Colonic mucosa (tissue), 4 donors: ENCODE data around the gene URM1. TPM values are rescaled to one million over a fixed set of nuclear protein-coding genes. Genes with fewer than 3 reads are reported as not detected.
A peak's percentile ranks its signal among the peaks of the same experiment; 100 is the strongest.
"Not testable (repeated sequence)": the region's sequence is repeated elsewhere in the genome, so short reads cannot be mapped to it uniquely, and the experiment has no call there.

Source experiments
- DNase-seq: peaks from one replicate; pipeline ENCODE4 v3.0.0-alpha.2; 2020
- H3K27ac ChIP-seq: fragments of 200-600 bp; one replicate; pipeline ENCODE4 v1.8.0; 2021
- H3K27me3 ChIP-seq: fragments of 200-600 bp; one replicate; pipeline ENCODE4 v1.8.0; 2021
- H3K36me3 ChIP-seq: fragments of 200-600 bp; one replicate; pipeline ENCODE4 v1.8.0; 2021
- H3K4me1 ChIP-seq: fragments of 200-600 bp; one replicate; pipeline ENCODE4 v1.8.0; 2021; ENCODE audit warnings: mild to moderate bottlenecking
- H3K4me3 ChIP-seq: fragments of 200-600 bp; one replicate; pipeline ENCODE4 v1.8.0; 2021
- H3K9ac ChIP-seq, 2 donors: one replicate each; pipeline ENCODE4 v1.7.0; 2013; ENCODE audit warnings: control low read depth in 2 of 2, low read depth in 2 of 2, low read length in 2 of 2
- H3K9me3 ChIP-seq: fragments of 200-600 bp; one replicate; pipeline ENCODE4 v1.8.0; 2021
- CTCF ChIP-seq: fragments of 200-600 bp; IDR thresholded peaks from one replicate; pipeline ENCODE4 v1.8.0; 2022; ENCODE audit warnings: antibody characterized with exemption, mild to moderate bottlenecking
- intact Hi-C: fragments of 100-400 bp; cut with DNase I; formaldehyde crosslinking; loops from one replicate; pipeline ENCODE4 v1.14.1; 2022
- total RNA-seq, 2 donors: library from RNA; stranded (reverse); fragmentation: NEBNext Ultra II Directional in 1 of 2; extraction: Animal tissue kit (Norgen Biotek cat#: 25700) in 1 of 2; gene quantifications; one replicate each; pipeline ENCODE4 v1.2.1, GENCODE V29; 2021
- donor health status: healthy.
- donor health status: DM: no; HTN: no; CAD: no.
- donor health status: DM: no; HTN: no; CAD: no.

Gene URM1
- total RNA-seq, 2 donors from 2014 or later, result 55.2 to 77.3 TPM

GRCh38 chr9:128408963-128409431 lies 37.8 kb downstream of the URM1 start:
- DNase-seq, result no peak
- H3K4me3 ChIP-seq, result no peak overlapping the region
- no peaks in the 10 kb centered on the region for H3K36me3 ChIP-seq
- H3K9ac ChIP-seq, result no peak overlapping the region
- no peaks in the 10 kb centered on the region for H3K27me3 ChIP-seq
- no peaks in the 10 kb centered on the region for H3K9me3 ChIP-seq
- H3K4me1 ChIP-seq, result no peaks in the 10 kb centered on the region
- TF ChIP-seq CTCF, result no peak
- no peak overlapping the region for H3K27ac ChIP-seq
- intact Hi-C loops, result no loop called here

DNA sequence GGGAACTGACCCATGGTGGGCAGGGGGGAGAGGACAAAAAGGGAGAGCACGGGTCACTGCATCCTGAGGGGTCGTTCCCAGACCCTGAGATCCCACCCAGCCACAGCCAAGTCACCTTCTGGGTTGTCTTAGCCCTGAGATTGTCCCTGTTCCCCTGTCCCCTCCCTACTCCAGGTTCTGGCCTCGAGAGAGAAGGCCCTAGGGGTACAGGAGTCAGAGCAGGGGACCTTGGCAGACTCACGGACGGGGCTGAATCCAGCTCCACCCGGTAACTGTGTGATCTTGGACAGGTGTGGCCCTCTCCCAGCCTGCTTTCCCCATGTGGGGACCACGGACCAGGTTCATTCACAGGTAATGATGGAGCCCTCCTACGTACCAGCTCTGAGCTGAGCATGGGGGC lies 38.3 kb downstream of the URM1 start:
- H3K27me3 ChIP-seq, result no peaks in the 10 kb centered on the region

GRCh38 chr9:128409978-128410377 lies 38.8 kb downstream of the URM1 start:
- intact Hi-C loops, result loop anchor here (5.0 to 10.0 kb wide), 2 partner anchors 48 to 115 kb away; no protein-coding TSS in a partner anchor
- Histone ChIP-seq H3K36me3 (no peaks in the 10 kb centered on the region), H3K27ac (no peak overlapping the region), H3K9ac (no peak overlapping the region), H3K4me1 (no peaks in the 10 kb centered on the region), H3K27me3 (no peaks in the 10 kb centered on the region), H3K4me3 (no peak overlapping the region), H3K9me3 (no peaks in the 10 kb centered on the region)
- DNase-seq, result no peak
- no peak for TF ChIP-seq CTCF

More for the DNA sequence above, 38.3 kb downstream of the URM1 start:
- H3K4me1 ChIP-seq, result no peaks in the 10 kb centered on the region
- no peak overlapping the region for H3K9ac ChIP-seq
- H3K4me3 ChIP-seq, result no peak overlapping the region
- H3K27ac ChIP-seq, result no peak overlapping the region
- intact Hi-C loops, result no loop called here
- H3K9me3 ChIP-seq, result no peaks in the 10 kb centered on the region
- no peak for DNase-seq
- H3K36me3 ChIP-seq, result no peaks in the 10 kb centered on the region
- no peak for TF ChIP-seq CTCF

GRCh38 chr9:128411364-128412119 lies 40.4 kb downstream of the URM1 start:
- no peak overlapping the region for H3K9ac ChIP-seq
- no peak overlapping the region for H3K27ac ChIP-seq
- H3K36me3 ChIP-seq, result no peaks in the 10 kb centered on the region
- H3K27me3 ChIP-seq, result peaks cover 4% of the 10 kb centered on the region
- no peak for TF ChIP-seq CTCF
- intact Hi-C loops, result loop anchor here (5.0 to 10.0 kb wide), 2 partner anchors 49 to 117 kb away; no protein-coding TSS in a partner anchor
- H3K4me3 ChIP-seq, result no peak overlapping the region
- no peaks in the 10 kb centered on the region for H3K9me3 ChIP-seq
- DNase-seq, result no peak
- no peaks in the 10 kb centered on the region for H3K4me1 ChIP-seq

DNA sequence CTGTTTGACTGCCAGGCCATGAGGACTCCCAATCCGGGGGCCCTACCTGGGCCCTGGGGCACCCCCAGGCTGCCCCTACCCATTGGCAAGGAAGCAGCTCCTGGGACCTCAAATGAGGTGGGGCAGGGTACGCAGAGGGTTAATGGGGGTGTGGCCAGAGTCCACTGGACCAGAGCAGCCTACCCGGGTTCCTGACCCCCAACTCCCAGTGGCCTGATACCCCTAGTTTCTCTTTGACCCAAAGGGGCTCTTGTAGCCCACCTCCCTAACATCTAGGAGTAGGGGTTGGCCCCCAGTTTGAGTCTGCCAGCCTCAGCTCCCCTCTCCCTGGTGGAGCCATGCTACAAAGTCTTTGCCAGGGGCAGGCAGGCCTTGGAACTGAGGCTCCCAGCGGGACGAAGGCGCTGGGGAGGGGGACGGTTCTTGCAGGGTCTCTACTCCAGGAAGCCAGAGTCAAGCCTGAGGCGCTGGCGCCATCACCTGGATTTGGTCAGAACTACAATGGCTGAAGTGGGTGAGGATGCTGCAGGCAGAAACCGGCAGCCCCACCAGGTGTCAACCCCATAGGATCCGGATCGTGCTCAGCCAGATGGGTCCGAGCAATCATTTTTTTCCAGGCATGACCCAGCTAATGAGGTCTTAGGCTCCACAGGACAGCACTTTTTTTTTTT lies 41.1 kb downstream of the URM1 start:
- intact Hi-C loops, result loop anchor here (5.0 to 10.0 kb wide), 2 partner anchors 50 to 117 kb away; no protein-coding TSS in a partner anchor
- peak; percentile 35 for DNase-seq

DNA sequence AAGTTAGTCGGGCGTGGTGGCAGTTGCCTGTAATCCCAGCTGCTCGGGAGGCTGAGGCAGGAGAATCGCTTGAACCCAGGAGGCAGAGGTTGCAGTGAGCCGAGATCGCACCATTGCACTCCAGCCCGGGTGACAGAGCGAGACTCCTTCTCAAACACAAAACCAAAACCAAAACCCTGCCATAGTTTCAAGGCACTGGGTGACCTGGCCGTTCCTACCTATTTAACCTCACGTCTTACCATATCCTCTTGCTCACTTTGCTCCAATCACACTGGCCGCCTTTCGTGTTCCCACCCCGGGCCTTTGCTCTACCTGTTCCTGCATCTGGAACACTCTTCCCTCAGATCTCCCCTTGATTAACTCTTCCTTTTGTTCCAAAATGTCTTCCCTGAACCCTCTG lies 42.6 kb downstream of the URM1 start:
- not testable (repeated sequence) for H3K27ac ChIP-seq, DNase-seq, H3K36me3 ChIP-seq, H3K9me3 ChIP-seq, H3K4me1 ChIP-seq, H3K27me3 ChIP-seq, H3K9ac ChIP-seq, H3K4me3 ChIP-seq
- intact Hi-C loops, result loop anchor here (5.0 to 10.0 kb wide), 2 partner anchors 51 to 119 kb away; no protein-coding TSS in a partner anchor

More for the DNA sequence above, 41.1 kb downstream of the URM1 start:
- Histone ChIP-seq H3K36me3 (no peaks in the 10 kb centered on the region), H3K27ac (no peak overlapping the region), H3K4me3 (no peak overlapping the region), H3K27me3 (peaks cover 4% of the 10 kb centered on the region), H3K4me1 (no peaks in the 10 kb centered on the region), H3K9me3 (no peaks in the 10 kb centered on the region), H3K9ac (no peak overlapping the region)
- TF ChIP-seq CTCF, result no peak
